Measurements from ENCODE around the gene RPP21.

Gene RPP21

DNA sequence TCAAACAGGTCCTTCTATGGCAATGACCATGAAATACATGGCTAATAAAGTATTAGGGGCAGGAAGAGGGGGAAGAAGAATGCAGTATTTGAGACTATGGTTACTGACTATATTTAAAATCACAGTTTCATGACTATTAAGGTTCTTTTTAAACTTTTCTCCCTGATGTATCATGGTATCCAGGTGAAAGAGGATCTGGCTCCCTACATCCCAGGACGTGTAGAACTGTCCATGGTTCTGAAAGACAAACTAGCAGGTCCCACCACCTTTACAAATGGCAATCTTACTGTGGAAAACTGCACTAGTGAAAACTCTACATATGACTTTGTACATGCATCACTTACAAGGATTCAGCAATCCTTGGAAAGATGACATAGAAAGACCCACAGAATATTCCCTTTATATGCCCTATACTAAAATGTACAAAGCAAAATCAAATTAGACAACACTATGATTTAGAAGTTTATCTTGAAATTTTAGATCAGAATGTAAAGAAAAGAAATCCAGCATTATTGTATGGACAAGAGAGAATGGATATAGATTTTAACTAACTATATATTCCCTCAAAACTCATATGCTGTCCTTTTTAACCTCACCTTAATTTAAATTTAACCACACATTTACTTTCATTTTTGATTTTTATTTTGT is 33.5 kb downstream of the RPP21 start:
- FAIRE-seq: no peak

DNA sequence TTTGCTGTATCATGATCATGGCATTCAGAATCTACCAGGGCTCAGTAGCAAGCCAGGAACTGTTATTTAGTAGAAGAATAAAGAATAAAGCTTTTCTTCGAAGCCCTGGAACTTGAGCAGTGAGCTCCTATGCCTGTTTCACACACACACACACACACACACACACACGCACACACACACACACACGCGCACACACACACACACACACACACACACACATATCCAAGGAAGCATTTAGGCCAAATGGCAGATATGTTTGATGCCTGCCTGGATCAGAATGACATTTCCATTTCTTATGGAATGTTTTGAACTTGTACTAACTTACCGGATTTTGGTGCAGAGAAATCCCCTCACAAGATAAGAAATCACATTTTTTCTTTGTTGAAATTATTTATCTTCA is 35.5 kb downstream of the RPP21 start:
- FAIRE-seq: no peak
- no peak for DNase-seq (ENCODE audit: low spot score)

More for the DNA sequence above, 33.5 kb downstream of the RPP21 start:
- no peak for DNase-seq (ENCODE audit: low spot score)

DNA sequence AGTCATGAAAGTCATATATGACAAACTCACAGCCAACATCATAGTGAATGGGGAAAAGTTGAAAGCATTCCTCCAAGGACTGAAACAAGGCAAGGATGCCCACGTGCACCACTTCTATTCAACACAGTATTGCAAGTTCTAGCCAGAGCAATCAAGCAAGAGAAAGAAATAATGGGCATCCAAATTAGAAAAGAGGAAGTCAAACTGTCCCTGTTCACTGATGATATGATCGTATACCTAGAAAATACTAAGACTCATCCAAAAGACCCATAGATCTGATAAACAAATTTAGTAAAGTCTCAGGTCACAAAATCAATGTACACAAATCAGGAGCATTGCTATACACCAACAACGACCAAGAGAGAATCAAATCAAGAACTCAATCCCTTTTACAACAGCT is 41.2 kb downstream of the RPP21 start:
- no peak for FAIRE-seq
- no peak for DNase-seq (ENCODE audit: low spot score)

GRCh38 chr6:30391240-30391639 is 46.3 kb downstream of the RPP21 start:
- FAIRE-seq (no peak), DNase-seq (ENCODE audit: low spot score) (no peak)

GRCh38 chr6:30394139-30394538 is 49.2 kb downstream of the RPP21 start:
- DNase-seq (ENCODE audit: low spot score) (no peak), FAIRE-seq (no peak)

Data from RCC 7860 (cell line).